GM12872 (cell line): ENCODE measurements around the gene PRR35.
A peak's percentile ranks its signal among the peaks of the same experiment; 100 is the strongest.

Experiments used
- TF ChIP-seq, protein P1 (sequence below): IDR thresholded peaks from 3 replicates; pipeline ENCODE4 v1.5.1; 2011; ENCODE audit warnings: low read depth, mild to moderate bottlenecking, low read length, moderate library complexity; ENCODE audit not compliant: insufficient read depth

Gene PRR35

DNA sequence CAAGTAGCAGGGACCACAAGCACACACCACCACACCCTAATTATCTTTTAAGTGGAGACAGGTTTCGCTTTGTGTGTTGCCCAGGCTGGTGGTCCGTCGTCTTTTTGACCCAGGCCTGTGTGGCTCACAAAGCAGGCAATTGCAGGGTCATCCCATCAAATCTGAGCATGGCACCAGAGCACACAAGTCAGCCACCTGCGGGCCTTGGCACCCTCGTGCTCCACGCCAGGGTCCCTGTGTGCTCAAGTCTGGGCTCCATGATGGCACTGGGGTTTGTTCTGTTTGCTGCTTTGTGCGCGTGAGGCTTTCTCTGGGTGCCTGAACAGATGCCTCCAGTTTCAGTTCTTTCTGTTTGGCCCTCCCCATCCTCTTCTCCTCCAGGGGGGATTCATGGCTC is 35.1 kb upstream of the PRR35 start:
- TF ChIP-seq, protein P1, sequence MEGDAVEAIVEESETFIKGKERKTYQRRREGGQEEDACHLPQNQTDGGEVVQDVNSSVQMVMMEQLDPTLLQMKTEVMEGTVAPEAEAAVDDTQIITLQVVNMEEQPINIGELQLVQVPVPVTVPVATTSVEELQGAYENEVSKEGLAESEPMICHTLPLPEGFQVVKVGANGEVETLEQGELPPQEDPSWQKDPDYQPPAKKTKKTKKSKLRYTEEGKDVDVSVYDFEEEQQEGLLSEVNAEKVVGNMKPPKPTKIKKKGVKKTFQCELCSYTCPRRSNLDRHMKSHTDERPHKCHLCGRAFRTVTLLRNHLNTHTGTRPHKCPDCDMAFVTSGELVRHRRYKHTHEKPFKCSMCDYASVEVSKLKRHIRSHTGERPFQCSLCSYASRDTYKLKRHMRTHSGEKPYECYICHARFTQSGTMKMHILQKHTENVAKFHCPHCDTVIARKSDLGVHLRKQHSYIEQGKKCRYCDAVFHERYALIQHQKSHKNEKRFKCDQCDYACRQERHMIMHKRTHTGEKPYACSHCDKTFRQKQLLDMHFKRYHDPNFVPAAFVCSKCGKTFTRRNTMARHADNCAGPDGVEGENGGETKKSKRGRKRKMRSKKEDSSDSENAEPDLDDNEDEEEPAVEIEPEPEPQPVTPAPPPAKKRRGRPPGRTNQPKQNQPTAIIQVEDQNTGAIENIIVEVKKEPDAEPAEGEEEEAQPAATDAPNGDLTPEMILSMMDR, result no peak

DNA sequence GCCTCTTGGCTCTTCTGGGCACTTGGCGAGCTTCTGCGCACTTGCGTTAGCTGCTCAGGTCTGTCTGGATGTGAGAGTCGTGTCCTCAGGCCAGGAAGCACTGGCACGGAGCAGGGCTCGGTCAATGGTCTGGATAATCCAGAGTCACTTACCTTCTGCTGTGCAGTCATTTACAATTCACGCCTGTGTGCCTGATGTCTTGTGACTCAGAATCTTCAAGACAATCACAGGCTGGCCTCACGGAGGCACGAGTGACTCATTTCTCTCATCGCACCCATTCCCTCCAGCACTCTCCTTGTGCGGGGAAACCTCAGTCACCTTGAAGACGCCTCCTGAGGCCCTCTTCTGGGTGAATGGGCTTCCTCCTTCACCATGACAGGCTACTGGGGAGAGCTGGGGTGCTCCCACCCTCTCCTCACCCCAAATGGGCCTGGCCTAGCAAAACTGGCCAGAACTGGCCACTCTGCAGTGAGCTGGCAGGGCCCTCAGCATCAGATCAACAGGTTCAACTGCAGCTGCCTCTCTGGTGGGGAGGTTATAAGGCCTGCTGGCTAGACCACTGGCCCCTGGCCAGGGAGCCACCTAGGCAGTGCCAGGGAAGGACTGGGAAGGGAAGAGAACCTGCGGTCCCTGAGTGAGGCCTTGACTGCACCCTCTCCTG is 34.5 kb upstream of the PRR35 start:
- TF ChIP-seq, protein P1, result no peak

DNA sequence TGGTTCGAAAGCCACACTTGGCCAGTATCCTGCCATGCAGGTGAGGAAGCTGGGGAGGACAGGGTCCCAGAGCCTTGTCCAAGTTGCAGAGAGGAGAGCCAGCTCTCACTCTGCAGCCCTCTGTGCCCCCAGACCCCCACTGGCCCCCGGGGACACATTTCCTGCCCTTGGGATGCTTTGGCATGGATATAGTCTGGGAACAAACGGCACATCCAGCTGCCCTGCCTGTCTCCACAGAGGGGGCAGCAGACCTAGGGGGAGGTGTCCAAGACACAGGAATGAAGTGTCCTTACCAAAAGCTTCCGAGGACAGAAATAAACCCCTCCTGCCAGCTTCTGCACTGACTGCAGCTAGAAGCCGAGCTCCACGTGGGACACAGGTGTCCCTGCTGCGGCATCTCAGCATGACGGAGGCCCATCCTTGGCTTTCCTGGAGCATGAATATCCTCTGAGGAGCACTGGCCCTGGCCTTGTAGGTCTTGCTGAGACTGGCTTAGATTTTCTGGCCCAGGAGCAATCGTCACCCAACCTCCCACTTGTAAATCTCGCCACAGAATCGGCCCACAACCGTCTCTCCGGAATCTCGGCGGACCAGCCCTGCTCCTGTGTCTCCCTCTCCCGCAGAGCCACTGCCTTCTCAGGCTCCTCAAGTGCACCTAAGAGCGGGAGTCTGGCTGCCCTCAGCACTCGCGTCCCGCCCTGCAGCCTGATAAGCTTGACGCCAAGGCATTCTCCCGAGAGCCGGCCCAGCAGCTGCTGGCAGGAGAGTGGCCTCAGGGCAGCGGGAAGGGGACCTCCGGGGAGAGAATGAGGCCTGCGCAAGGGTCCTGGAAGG is 33.8 kb upstream of the PRR35 start:
- TF ChIP-seq, protein P1, result 0 out of 3 replicates have a peak, but pooled peaks have one; percentile 1

DNA sequence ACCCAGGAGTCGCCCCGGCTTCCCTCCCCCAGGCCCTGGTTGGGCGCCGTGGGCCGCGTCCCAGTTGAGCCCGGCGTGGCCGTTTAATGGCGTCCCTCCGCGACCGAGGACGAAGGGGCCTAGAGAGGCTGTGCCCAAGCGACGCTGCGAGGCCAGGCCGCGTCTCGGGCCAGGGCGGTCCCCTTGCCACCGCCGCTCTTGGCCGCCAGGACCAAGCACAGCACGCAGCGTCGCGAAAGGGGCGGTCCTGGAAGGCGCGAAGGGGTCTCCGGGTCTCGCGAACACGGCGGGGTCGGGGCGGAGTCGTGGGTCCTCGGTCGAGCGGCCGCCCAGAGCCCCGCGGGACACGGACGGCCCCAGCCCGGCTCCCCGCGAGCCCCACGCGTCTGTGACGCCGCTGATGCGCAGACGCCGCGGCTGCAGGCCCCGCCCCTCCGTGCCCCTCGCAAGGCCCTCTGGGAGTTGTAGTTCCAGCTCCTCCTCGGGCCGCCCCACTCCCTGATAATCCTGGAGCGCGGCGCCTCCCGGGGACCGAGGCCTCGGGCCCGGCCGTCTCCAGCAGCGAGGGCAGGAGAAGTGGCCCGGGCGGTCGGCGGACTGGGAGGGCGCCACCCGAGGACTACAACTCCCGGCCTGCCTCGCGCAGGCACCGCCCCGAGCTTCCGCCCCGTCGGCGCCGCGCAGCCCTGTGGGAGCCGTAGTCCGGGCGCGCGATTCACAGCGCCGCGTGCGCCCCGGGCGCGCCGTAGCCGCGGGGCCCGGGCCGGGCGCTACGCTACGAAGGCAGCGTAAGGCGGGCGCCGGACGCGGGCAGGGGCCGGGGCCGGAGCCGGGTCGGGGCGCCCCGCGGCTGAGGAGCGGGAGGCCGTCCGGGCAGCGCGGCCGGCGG is 32.9 kb upstream of the PRR35 start, which contains the start of gene CAPN15:
TSS of gene CAPN15 (plus strand) at position 698 of the 889 bp plus-strand sequence. CDS start 19,127 bp downstream, outside the sequence.
- TF ChIP-seq, protein P1, result no peak

DNA sequence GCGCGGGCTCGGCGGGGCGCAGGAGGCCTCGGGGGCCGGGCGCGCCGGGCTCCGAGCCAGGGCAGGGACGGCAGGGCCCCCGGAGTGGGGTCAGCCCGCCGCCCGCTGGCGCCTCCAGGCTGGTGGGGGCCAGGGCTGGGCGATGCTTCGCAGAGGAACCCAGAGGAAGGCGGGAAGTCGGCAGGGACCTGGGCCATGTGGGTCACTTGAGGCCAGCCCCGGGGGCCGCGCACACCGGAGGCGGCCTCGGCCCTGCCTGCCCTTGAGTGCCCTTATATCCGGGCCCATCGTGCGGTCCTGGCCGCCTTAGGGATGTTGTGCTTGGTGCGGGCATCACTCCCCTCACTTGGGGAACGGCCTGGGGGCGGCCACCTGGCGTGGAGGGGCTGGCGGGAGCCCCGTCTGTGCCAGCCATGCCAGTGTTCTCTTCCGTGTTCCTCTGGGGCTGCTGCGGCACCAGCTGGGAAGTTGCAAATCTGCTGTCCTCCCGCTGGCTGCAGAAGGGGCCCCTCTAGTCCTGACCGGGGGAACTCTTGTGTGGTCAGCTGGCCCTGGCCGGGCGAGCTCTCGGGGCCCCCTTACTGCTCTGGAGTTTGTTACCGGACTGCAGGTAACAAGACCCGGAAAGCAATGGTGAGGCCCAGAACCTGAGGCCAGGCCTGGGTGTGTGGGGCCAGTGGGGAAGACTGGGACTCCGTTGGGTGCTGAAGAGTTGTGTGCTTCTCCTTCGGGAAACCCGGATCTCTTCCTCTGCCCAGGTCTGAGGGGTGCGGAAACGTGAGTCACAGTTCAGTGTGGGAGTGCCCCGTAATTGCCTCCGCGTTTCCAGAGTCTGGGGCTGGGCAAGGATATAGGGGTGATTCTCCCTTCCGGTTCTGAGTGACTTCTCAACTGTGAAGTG is 31.8 kb upstream of the PRR35 start:
- TF ChIP-seq, protein P1, result no peak

DNA sequence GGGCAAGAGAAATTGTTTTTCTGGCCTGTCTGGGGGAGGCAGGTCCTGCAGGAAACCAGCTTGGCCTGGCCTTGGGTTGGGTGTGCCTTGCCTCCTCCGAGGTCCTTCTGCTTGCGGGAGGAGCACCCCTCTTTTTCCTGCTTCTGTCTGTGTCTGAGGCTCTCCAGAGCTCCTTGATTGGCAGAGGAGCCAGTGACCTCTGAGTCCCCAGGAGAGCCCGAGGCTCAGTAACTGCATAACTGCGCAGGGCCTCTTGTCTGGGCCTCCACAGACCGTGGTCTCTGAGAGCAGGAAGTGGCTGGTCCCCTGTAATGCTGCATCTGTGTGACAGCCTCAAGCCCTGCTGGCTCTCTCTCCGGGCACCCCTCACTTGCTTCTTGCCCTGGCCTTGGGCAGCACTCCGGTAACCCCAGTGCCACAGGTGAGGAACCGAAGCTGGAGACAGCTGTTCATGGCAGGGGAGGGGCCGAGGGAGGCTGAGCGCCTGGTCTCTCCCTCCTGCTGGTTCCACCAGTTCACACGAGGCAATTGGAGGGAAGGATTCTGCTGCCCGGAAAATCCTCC is 31.1 kb upstream of the PRR35 start:
- TF ChIP-seq, protein P1, result no peak
